ENCODE measurements around the gene ACTR5. TPM values are rescaled to one million over a fixed set of nuclear protein-coding genes. Genes with fewer than 3 reads are reported as not detected.

The ACTR5 gene
- total and polyA plus RNA-seq, 3 donors from 2014 or later = 18.9 to 26.9 (median 22.7) TPM

GRCh38 chr20:38769376-38770295 lies 21.4 kb downstream of the ACTR5 start:
- H3K9me3 ChIP-seq = no peaks in the 10 kb centered on the region
- 88 to 90% methylated on average over 13 of the region's 13 CpGs for WGBS, 2 donors
- H3K27me3 ChIP-seq = no peaks in the 10 kb centered on the region
- no peak for DNase-seq
- no peaks in the 10 kb centered on the region for H3K36me3 ChIP-seq (ENCODE audit: low read depth, missing control alignments)
- H3K4me1 ChIP-seq = peaks cover under 1% of the 10 kb centered on the region
- TF ChIP-seq POLR2A (IDR thresholded peaks at IDR 0.05) (no peak), CTCF (IDR thresholded peaks at IDR 0.05) (no peak)
- intact Hi-C loops (cut with DNase I; ENCODE audit: low total_unique reads) = no loop called here
- H3K4me3 ChIP-seq = no peak overlapping the region
- H3K27ac ChIP-seq = no peak overlapping the region

GRCh38 chr20:38770546-38770945 lies 22.3 kb downstream of the ACTR5 start:
- H3K27me3 ChIP-seq = no peaks in the 10 kb centered on the region
- no peaks in the 10 kb centered on the region for H3K4me1 ChIP-seq
- intact Hi-C loops (cut with DNase I; ENCODE audit: low total_unique reads) = no loop called here
- 88 to 95% methylated on average over 3 of the region's 3 CpGs for WGBS, 2 donors
- H3K9me3 ChIP-seq = no peaks in the 10 kb centered on the region
- H3K27ac ChIP-seq = no peak overlapping the region
- DNase-seq = no peak
- TF ChIP-seq POLR2A (IDR thresholded peaks at IDR 0.05) (no peak), CTCF (IDR thresholded peaks at IDR 0.05) (no peak)
- no peak overlapping the region for H3K4me3 ChIP-seq
- H3K36me3 ChIP-seq (ENCODE audit: low read depth, missing control alignments) = no peaks in the 10 kb centered on the region

- Histone ChIP-seq H3K9me3 (no peaks in the 10 kb centered on the region), H3K36me3 (ENCODE audit: low read depth, missing control alignments) (no peaks in the 10 kb centered on the region), H3K4me3 (no peak overlapping the region), H3K27me3 (no peaks in the 10 kb centered on the region), H3K4me1 (no peaks in the 10 kb centered on the region), H3K27ac (no peak overlapping the region)
- 76 to 77% methylated on average over 7 of the region's 7 CpGs for WGBS, 2 donors
- intact Hi-C loops (cut with DNase I; ENCODE audit: low total_unique reads) = no loop called here
- DNase-seq = no peak
- TF ChIP-seq POLR2A (IDR thresholded peaks at IDR 0.05) (no peak), CTCF (IDR thresholded peaks at IDR 0.05) (no peak)
Measured at GRCh38 chr20:38770970-38771369, 22.7 kb downstream of the ACTR5 start.

- no peaks in the 10 kb centered on the region for H3K9me3 ChIP-seq
- intact Hi-C loops (cut with DNase I; ENCODE audit: low total_unique reads) = no loop called here
- 86 to 93% methylated on average over 4 to 7 of the region's 7 CpGs for WGBS, 2 donors
- H3K27ac ChIP-seq = no peak overlapping the region
- no peak for TF ChIP-seq POLR2A (IDR thresholded peaks at IDR 0.05)
- no peak for TF ChIP-seq CTCF (IDR thresholded peaks at IDR 0.05)
- no peaks in the 10 kb centered on the region for H3K36me3 ChIP-seq (ENCODE audit: low read depth, missing control alignments)
- H3K27me3 ChIP-seq = no peaks in the 10 kb centered on the region
- no peak overlapping the region for H3K4me3 ChIP-seq
- no peak for DNase-seq
- no peaks in the 10 kb centered on the region for H3K4me1 ChIP-seq
Measured at GRCh38 chr20:38771621-38772020, 23.4 kb downstream of the ACTR5 start.

- Histone ChIP-seq H3K9me3 (no peaks in the 10 kb centered on the region), H3K27ac (no peak overlapping the region), H3K4me3 (no peak overlapping the region), H3K4me1 (no peaks in the 10 kb centered on the region), H3K36me3 (ENCODE audit: low read depth, missing control alignments) (no peaks in the 10 kb centered on the region), H3K27me3 (no peaks in the 10 kb centered on the region)
- 65 to 96% methylated on average over 2 of the region's 2 CpGs for WGBS, 2 donors
- no peak for TF ChIP-seq POLR2A (IDR thresholded peaks at IDR 0.05)
- no peak for TF ChIP-seq CTCF (IDR thresholded peaks at IDR 0.05)
- intact Hi-C loops (cut with DNase I; ENCODE audit: low total_unique reads) = no loop called here
- no peak for DNase-seq
Measured at GRCh38 chr20:38774167-38774566, 25.9 kb downstream of the ACTR5 start.

Measured in testis (tissue), 3 donors.